ENCODE measurements around the gene ATP6V0A1. TPM values are rescaled to one million over a fixed set of nuclear protein-coding genes. Genes with fewer than 3 reads are reported as not detected.

Gene ATP6V0A1
- total RNA-seq, 1 donor from 2014 or later, result 61.3 TPM

DNA sequence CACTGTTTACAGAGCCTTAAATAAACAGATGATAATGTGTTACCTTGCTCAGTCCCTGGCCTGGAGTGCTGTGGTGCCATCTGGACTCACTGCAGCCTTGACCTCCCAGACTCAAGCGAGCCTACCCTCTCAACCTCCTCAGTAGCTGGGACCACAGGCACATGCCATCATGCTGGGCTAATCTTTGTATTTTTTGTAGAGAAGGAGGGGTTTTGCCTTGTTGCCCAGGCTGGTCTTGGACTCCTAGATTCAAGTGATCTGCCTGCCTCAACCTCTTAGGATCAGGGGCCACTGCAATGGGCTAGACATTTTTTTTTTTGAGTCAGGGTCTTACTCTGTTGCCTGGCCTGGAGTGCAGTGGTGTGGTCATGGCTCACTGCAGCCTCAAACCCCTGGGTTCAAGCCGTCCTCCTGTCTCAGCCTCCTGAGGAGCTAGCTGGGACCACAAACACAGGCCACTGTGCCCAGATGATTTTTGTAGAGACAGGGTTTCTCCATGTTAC is 72.3 kb downstream of the ATP6V0A1 start:
- Mint-ChIP-seq H3K9me3 (ENCODE audit: low read depth) (no peaks in the 10 kb centered on the region), H3K4me1 (ENCODE audit: low read depth) (peaks cover 30% of the 10 kb centered on the region), H3K27me3 (ENCODE audit: low read depth) (no peaks in the 10 kb centered on the region), H3K27ac (ENCODE audit: unreplicated experiment) (no peak overlapping the region), H3K4me3 (ENCODE audit: unreplicated experiment) (no peak overlapping the region), H3K36me3 (ENCODE audit: low read depth) (no peaks in the 10 kb centered on the region)
- no peak for DNase-seq (ENCODE audit: low spot score)
- TF ChIP-seq, protein P1, sequence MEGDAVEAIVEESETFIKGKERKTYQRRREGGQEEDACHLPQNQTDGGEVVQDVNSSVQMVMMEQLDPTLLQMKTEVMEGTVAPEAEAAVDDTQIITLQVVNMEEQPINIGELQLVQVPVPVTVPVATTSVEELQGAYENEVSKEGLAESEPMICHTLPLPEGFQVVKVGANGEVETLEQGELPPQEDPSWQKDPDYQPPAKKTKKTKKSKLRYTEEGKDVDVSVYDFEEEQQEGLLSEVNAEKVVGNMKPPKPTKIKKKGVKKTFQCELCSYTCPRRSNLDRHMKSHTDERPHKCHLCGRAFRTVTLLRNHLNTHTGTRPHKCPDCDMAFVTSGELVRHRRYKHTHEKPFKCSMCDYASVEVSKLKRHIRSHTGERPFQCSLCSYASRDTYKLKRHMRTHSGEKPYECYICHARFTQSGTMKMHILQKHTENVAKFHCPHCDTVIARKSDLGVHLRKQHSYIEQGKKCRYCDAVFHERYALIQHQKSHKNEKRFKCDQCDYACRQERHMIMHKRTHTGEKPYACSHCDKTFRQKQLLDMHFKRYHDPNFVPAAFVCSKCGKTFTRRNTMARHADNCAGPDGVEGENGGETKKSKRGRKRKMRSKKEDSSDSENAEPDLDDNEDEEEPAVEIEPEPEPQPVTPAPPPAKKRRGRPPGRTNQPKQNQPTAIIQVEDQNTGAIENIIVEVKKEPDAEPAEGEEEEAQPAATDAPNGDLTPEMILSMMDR (IDR thresholded peaks at IDR 0.05), result no peak

DNA sequence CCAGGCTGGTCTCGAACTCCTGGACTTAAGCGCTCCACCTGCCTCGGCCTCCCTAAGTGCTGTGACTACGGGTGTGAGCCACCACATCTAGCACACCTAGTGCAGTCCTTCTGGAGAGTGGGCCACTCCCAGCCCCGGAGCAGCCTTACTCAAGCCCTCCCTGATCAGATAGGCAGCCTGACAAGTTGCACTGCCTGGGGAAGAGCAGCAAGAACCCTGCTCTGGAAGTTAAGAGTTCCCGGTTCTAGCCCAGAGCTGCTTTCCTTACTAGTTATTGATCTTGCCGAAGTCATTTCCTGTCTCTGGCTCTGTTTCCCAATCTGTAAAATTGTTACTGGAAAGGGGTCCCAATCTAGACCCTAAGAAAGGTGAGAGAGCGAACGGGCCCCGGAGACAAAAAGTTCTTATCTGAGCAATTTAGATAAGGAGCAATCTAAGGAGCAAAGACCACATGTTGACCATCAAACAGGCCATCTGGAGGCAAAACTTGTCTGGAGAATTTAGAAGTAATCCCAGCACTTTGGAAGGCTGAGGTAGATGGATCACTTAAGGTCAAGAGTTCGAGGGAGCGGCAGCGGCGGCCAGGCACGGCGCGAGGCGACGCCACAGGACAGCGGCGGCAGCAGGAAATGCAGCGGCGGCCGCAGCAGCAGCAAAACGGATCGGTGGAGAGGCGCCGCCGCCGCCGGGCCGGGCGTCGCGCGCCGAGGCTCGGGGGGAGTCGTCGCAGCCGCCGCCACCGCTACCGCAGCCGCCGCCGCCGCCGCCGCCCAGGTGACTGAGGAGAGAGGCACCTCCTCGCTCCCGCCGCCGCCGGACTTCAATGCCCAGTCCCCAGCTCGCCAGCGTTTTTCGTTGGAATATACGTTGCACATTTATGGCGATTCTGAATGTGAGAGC is 73.0 kb downstream of the ATP6V0A1 start:
- Mint-ChIP-seq H3K4me3 (ENCODE audit: unreplicated experiment) (peak overlapping the region; percentile 65), H3K36me3 (ENCODE audit: low read depth) (no peaks in the 10 kb centered on the region), H3K4me1 (ENCODE audit: low read depth) (peaks cover 28% of the 10 kb centered on the region), H3K27me3 (ENCODE audit: low read depth) (no peaks in the 10 kb centered on the region), H3K27ac (ENCODE audit: unreplicated experiment) (peak overlapping the region; percentile 81), H3K9me3 (ENCODE audit: low read depth) (no peaks in the 10 kb centered on the region)
- TF ChIP-seq, protein P1 (IDR thresholded peaks at IDR 0.05), result peak; percentile 72
- no peak for DNase-seq (ENCODE audit: low spot score)

DNA sequence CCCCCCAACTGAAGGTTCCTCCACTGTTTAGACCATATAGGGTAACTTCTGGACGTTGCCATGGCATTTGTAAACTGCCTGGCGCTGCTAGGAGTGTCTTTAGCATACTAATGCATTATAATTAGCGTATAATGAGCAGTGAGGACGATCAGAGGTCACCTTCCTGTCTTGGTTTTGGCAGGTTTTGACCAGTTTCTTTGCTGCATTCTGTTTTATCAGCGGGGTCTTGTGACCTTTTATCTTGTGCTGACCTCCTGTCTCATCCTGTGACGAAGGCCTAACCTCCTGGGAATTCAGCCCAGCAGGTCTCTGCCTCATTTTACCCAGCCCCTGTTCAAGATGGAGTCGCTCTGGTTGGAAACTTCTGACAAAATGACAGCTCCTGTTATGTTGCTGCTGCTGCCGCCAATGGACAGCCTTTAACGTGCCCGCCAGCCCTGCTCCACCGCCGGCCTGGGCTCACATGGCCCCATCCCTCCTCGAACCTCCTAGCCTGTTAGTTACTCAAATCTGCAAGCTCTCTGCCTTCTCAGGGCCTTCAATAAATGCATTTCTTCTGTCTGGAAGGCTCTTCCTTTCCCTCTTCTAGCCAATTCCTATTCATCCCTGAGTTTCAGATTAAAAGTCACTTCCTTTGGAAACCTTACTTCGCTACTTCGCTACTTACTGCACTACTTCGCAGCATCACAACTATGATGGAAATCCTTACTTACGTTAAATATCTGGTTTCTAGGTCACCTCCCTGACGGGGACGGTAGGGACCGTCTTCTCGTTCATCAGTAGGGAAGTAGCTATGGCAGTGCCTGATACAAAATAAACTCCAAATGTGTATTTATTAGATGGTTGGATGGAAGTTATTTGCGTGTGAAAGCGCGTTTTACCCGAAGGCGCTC is 76.7 kb downstream of the ATP6V0A1 start:
- TF ChIP-seq, protein P1 (IDR thresholded peaks at IDR 0.05), result no peak
- Mint-ChIP-seq H3K27ac (ENCODE audit: unreplicated experiment) (peak overlapping the region; percentile 99), H3K4me3 (ENCODE audit: unreplicated experiment) (peak overlapping the region; percentile 71), H3K9me3 (ENCODE audit: low read depth) (no peaks in the 10 kb centered on the region), H3K27me3 (ENCODE audit: low read depth) (no peaks in the 10 kb centered on the region), H3K36me3 (ENCODE audit: low read depth) (peaks cover 10% of the 10 kb centered on the region), H3K4me1 (ENCODE audit: low read depth) (peaks cover 35% of the 10 kb centered on the region)
- no peak for DNase-seq (ENCODE audit: low spot score)

DNA sequence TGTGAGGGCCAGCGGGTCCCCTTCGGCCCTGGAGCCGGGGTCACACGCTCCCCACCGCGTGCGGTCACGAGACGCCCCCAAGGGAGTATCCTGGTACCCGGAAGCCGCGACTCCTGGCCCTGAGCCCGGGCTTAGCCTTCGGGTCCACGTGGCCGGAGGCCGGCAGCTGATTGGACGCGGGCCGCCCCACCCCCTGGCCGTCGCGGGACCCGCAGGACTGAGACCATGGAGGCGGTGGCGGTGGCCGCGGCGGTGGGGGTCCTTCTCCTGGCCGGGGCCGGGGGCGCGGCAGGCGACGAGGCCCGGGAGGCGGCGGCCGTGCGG is 77.3 kb downstream of the ATP6V0A1 start, which contains the start of gene NAGLU:
Gene NAGLU (plus strand): TSS at position 194 of the 324 bp plus-strand sequence. CDS start 32 bp downstream, at position 226.
- peak within 1 kb of the TSS; percentile 99 for H3K27ac Mint-ChIP-seq (ENCODE audit: unreplicated experiment)
- TF ChIP-seq, protein P1 (IDR thresholded peaks at IDR 0.05), result no peak

More for the DNA sequence above, 77.3 kb downstream of the ATP6V0A1 start, which contains the start of gene NAGLU:
- Mint-ChIP-seq H3K27me3 (ENCODE audit: low read depth) (no peaks in the 10 kb centered on the region), H3K9me3 (ENCODE audit: low read depth) (no peaks in the 10 kb centered on the region), H3K4me1 (ENCODE audit: low read depth) (peaks cover 34% of the 10 kb centered on the region), H3K4me3 (ENCODE audit: unreplicated experiment) (peak within 1 kb of the TSS; percentile 85), H3K36me3 (ENCODE audit: low read depth) (peaks cover 12% of the 10 kb centered on the region)
- no peak for DNase-seq (ENCODE audit: low spot score)
